GM12801 (cell line): ENCODE results near the gene SUFU.

Experiments used
- TF ChIP-seq, protein P1 (sequence below): IDR thresholded peaks from one replicate; pipeline ENCODE4 v1.5.1; 2011; ENCODE audit warnings: control low read depth; ENCODE audit not compliant: insufficient read length; ENCODE audit errors: extremely low read depth

Gene SUFU

DNA sequence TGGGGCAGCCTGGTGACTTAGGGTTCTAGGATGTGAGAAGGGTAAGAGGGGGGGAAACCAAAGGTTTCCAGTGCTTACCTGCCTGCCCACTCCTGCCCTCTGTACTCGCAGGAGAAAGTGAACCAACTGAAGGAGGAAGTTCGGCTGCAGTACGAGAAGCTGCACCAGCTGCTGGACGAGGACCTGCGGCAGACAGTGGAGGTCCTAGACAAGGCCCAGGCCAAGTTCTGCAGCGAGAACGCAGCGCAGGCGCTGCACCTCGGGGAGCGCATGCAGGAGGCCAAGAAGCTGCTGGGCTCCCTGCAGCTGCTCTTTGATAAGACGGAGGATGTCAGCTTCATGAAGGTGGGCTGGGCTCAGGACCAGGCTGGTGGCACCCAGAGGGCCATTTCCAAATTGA lies 151.2 kb downstream of the SUFU start:
- TF ChIP-seq, protein P1, sequence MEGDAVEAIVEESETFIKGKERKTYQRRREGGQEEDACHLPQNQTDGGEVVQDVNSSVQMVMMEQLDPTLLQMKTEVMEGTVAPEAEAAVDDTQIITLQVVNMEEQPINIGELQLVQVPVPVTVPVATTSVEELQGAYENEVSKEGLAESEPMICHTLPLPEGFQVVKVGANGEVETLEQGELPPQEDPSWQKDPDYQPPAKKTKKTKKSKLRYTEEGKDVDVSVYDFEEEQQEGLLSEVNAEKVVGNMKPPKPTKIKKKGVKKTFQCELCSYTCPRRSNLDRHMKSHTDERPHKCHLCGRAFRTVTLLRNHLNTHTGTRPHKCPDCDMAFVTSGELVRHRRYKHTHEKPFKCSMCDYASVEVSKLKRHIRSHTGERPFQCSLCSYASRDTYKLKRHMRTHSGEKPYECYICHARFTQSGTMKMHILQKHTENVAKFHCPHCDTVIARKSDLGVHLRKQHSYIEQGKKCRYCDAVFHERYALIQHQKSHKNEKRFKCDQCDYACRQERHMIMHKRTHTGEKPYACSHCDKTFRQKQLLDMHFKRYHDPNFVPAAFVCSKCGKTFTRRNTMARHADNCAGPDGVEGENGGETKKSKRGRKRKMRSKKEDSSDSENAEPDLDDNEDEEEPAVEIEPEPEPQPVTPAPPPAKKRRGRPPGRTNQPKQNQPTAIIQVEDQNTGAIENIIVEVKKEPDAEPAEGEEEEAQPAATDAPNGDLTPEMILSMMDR, result no peak

DNA sequence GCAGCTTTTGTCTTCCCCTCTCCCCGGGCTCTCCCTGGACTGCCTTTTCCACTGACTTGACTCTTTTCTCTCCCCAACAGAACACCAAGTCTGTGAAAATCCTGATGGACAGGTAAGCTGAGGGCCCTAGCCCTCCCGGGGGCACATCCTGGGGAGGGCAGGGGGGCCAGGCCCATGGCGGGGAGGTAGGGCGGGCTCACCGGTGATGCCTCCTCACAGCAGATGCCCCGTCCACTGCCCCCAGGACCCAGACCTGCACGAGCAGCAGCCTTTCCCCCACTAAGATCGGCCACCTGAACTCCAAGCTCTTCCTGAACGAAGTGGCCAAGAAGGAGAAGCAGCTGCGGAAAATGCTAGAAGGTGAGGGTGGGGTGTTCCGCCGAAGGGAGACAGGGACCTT lies 152.3 kb downstream of the SUFU start:
- TF ChIP-seq, protein P1, result no peak

DNA sequence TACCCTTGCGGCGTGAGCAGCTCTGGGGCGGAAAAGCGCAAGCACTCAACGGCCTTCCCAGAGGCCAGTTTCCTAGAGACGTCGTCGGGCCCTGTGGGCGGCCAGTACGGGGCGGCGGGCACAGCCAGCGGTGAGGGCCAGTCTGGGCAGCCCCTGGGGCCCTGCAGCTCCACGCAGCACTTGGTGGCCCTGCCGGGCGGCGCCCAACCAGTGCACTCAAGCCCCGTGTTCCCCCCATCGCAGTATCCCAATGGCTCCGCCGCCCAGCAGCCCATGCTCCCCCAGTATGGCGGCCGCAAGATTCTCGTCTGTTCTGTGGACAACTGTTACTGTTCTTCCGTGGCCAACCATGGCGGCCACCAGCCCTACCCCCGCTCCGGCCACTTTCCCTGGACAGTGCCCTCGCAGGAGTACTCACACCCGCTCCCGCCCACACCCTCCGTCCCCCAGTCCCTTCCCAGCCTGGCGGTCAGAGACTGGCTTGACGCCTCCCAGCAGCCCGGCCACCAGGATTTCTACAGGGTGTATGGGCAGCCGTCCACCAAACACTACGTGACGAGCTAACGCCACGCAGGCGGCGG lies 153.1 kb downstream of the SUFU start:
- TF ChIP-seq, protein P1, result no peak

DNA sequence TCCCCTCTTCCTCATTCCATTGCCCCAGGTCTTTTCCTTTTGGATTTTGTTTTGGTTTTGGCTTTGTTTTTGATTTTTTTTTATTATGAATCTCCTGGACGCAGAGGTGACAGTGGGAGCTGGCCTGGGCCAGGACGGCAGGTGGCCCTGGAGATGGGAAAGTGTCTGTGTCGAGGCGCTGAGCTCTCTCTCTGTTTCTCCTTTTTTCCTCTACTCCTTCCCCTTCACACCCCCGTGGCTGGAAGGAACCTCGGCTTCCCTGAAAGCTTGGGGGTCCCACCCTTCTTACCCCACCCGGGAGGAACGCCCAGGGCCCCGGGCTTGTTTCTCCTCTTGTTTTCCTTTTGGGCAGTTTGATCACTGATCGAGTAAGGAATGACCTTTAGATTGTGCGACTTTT lies 153.7 kb downstream of the SUFU start:
- TF ChIP-seq, protein P1, result no peak

DNA sequence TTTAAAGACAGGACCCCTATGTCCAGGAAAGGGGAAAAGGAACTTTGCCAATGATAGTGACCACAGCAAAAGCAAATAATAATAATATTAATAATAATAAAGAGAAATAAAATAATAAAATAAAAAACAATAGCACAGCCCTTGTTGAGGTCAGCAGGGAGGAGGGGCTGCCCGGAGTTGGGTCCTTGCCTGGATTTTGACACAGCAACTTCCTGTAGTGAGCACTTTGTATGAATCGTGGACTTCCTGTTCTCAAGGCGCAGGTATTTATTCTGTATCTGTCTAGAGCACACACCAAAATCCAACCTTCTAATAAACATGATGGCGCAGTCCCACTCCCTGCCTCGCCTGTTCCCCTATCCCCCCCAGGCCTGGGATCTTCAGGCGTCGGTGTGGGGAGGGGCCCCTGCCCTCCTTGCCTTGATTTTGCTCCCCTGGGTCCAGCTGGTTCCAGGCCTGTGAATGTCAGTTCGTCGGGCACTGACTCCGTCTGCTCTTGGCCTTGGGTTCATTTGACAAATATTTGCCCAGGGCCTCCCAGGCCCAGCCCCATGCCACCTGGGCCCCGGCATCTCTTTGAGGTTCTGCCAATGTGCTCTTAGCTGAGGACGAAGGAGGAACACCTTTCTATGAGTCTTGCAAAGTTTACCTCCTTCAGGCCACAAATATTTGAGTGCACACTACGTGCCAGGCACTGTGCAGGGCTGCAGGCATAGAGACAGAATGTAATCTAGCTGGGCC lies 154.4 kb downstream of the SUFU start:
- TF ChIP-seq, protein P1, result no peak

DNA sequence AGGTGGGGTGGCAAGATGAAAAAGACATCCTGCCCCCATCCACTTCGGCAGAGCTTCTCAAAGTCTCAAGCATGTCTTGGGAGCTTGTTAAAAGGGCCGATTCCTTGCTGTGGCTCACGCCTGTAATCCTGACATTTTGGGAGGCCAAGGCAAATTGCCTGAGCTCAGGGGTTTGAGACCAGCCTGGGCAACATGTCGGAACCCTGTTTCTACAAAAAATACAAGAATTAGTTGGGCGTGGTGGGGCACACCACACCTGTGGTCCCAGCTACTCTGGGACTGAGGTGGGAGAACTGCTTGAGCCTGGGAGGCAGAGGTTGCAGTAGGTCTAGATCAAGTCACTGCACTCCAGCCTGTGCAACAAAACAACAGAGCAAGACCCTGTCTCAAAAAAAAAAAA lies 155.0 kb downstream of the SUFU start:
- TF ChIP-seq, protein P1, result no peak

DNA sequence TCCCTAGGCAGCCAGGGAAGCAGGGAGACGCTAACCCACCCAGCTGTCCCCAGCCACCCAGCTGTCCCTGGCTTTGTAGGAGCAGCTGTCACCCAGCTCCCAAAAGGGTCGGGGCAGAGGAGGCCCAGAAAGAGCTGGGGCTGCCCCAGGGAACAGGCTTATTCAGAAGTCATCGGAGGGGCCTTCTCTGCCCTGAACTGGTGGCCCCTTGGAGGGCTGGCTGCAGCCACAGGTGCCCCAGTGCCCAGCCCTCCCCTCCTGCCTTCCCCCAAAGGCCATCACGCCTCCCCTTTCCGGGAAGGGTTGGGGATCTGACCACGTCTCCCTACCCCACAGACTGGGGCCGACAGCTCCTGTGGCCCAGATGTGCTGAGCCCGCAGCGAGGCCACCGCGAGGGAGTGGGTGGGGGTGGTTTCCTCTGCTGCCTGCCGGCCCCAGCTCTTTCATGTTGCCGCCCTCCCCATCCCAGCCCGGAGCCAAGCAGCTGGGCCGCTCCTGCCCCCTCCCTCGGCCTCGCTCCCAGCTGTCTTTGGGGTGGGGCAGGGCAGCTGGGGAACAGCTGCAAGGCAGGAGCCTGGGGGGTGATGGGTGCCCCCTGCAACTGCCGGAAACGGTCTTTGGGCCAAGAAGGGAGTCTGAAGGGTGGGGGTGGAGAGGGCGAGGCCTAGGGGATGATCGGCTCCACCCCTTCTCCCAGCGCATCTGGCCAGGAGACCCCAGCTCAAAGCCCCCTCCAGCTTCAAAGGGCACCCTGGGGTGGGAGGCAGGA lies 157.3 kb downstream of the SUFU start:
- TF ChIP-seq, protein P1, result no peak
